Lung (tissue), 16 donors: ENCODE data around the gene RAB27B. TPM values are rescaled to one million over a fixed set of nuclear protein-coding genes. Genes with fewer than 3 reads are reported as not detected.

ENCODE experiments used
- ATAC-seq: fragments of 200-7000 bp; cut with Tn5 transposase; one replicate; pipeline ENCODE4 v1.9.1; 2020; ENCODE audit warnings: moderate number of reproducible peaks; ENCODE audit not compliant: insufficient read depth, low FRiP score
- DNase-seq, 3 donors: peaks; one replicate each; pipeline ENCODE4 v3.0.0-alpha.2; 2013 to 2017
- H3K27ac ChIP-seq, 2 donors: one replicate each; pipeline ENCODE4 v1.5.1; 2013; ENCODE audit warnings: mild to moderate bottlenecking in 2 of 2, moderate library complexity in 2 of 2, control low read depth in 1 of 2, inconsistent platforms in 1 of 2, low read depth in 1 of 2, low read length in 1 of 2
- H3K27me3 ChIP-seq, 3 donors: one replicate each; pipeline ENCODE4 v1.5.1; 2013; ENCODE audit warnings: low read length in 2 of 3; ENCODE audit not compliant: control insufficient read depth in 3 of 3, insufficient read depth in 3 of 3
- H3K36me3 ChIP-seq, 4 donors: one replicate each; pipeline ENCODE4 v1.5.1; 2013; ENCODE audit warnings: low read length in 4 of 4, mild to moderate bottlenecking in 1 of 4, moderate library complexity in 1 of 4; ENCODE audit not compliant: control insufficient read depth in 4 of 4, insufficient read depth in 4 of 4
- H3K4me1 ChIP-seq, 5 donors: one replicate each; pipeline ENCODE4 v1.5.1; 2013; ENCODE audit warnings: low read length in 5 of 5, mild to moderate bottlenecking in 2 of 5, moderate library complexity in 1 of 5; ENCODE audit not compliant: control insufficient read depth in 5 of 5, insufficient read depth in 5 of 5
- H3K4me3 ChIP-seq: one replicate; pipeline ENCODE4 v1.5.1; 2013; ENCODE audit warnings: mild to moderate bottlenecking, control low read depth, moderate library complexity
- H3K9ac ChIP-seq, 2 donors: one replicate each; pipeline ENCODE4 v1.5.1; 2013; ENCODE audit warnings: low read length in 2 of 2, control low read depth in 1 of 2; ENCODE audit not compliant: insufficient read depth in 1 of 2
- H3K9me3 ChIP-seq, 4 donors: one replicate each; pipeline ENCODE4 v1.5.1; 2013; ENCODE audit warnings: low read length in 3 of 4, mild to moderate bottlenecking in 1 of 4, moderate library complexity in 1 of 4; ENCODE audit not compliant: control insufficient read depth in 4 of 4, insufficient read depth in 3 of 4
- WGBS, 2 donors: extraction: QIAGEN DNeasy Blood & Tissue Kit; methylation state at CpG; one replicate each; pipeline ENCODE4 v1.1.7; 2013; 5-methylcytosine and 5-hydroxymethylcytosine counted together
- long read RNA-seq, 5 donors: transcript quantifications; one replicate each; lab custom pipeline, GENCODE V29; 2026
- polyA plus RNA-seq, 2 donors: library from polyadenylated mRNA; stranded (reverse); fragments of 200-250 nt; gene quantifications; one replicate each; pipeline ENCODE4 v1.2.1, GENCODE V29; 2013
- total RNA-seq, 2 donors: library from RNA; depleted of rRNA in 1 of 2; stranded (reverse); fragments of >200 nt in 1 of 2; gene quantifications; one replicate each; pipeline ENCODE4 v1.2.1, GENCODE V29; 2014 to 2021
- TF ChIP-seq, protein P1 (sequence below): IDR thresholded peaks from 2 replicates; pipeline ENCODE4 v1.5.1; 2012; ENCODE audit warnings: mild to moderate bottlenecking; ENCODE audit errors: control extremely low read depth, extremely low read depth
- donor health status: control.
- donor health status: control.
- donor health status: Bipolar disorder and iron deficiency.
- donor health status: healthy.
- donor health status: DM: yes; HTN: yes; CAD: no.

The RAB27B gene, protein sequence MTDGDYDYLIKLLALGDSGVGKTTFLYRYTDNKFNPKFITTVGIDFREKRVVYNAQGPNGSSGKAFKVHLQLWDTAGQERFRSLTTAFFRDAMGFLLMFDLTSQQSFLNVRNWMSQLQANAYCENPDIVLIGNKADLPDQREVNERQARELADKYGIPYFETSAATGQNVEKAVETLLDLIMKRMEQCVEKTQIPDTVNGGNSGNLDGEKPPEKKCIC
- total RNA-seq = 10 to 100 TPM in 1 of 2 donors, 1 to 10 TPM in 1; 8.2 to 21.5 TPM
- polyA plus RNA-seq = 1 to 10 TPM; 5.0 to 6.7 TPM
- long read RNA-seq, donor 1, full-length matches to known transcripts = 1 of 1 reads
- long read RNA-seq, donor 1, partial matches to known transcripts = 0 of 1 reads
- long read RNA-seq, donor 1, other reads (novel, unspliced or antisense) = 0 of 1 reads
- long read RNA-seq, donor 2 = 0 reads
- long read RNA-seq, donor 3 = 0 reads
- long read RNA-seq, donor 4, partial matches to known transcripts = 11 of 11 reads
- long read RNA-seq, donor 4, other reads (novel, unspliced or antisense) = 0 of 11 reads
- long read RNA-seq, donor 5 = 0 reads

DNA sequence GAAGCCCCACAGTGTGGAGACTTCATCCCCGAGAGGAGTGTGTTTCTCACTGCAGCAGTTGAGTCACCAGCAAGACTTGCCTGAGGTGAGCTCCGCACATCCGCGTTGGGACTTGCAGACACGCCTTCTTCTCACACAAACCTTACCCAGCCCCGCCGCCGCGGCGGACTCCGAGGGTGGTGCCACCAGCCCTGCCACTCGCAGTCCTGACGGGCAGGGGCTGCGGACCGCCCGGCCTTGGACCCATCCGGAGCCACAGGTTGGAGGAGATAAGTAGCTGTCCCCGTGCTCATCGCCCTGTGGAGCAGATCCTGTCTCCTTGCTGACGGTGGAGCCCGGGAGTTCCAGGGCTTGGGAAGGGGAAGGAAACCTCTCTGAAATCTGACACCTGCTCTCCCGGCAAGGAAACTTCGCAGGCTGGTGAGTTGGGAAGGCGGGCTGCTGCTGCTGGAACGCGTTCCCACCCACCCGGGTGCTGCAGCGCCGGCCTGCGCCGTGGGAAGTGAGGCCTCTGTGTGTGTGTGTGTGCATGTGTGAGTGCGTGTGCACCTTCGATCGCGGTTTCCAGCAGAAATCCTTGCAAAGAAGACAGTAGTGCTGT lies at the start of gene RAB27B:
TSS of gene RAB27B (plus strand) at position 197 of the 601 bp plus-strand sequence. CDS start 49,109 bp downstream, outside the sequence.
- Histone ChIP-seq H3K36me3 (no peaks in the 10 kb centered on the region), H3K4me3 (peak within 1 kb of the TSS; percentile 29), H3K27me3 (no peaks in the 10 kb centered on the region), H3K9me3 (peaks cover 0 to 5% (median under 1%) of the 10 kb centered on the region in 4 donors), H3K27ac (peak within 1 kb of the TSS in 1 of 2 donors; percentile 77), H3K4me1 (peaks cover 0 to 10% (median 0%) of the 10 kb centered on the region in 5 donors), H3K9ac (peak within 1 kb of the TSS in 1 of 2 donors; percentile 30)
- peak; percentile 76 to 87 (median 80) for DNase-seq
- WGBS, 2 donors = 0 to 1% methylated on average over 35 of the region's 35 CpGs
- TF ChIP-seq, protein P1, sequence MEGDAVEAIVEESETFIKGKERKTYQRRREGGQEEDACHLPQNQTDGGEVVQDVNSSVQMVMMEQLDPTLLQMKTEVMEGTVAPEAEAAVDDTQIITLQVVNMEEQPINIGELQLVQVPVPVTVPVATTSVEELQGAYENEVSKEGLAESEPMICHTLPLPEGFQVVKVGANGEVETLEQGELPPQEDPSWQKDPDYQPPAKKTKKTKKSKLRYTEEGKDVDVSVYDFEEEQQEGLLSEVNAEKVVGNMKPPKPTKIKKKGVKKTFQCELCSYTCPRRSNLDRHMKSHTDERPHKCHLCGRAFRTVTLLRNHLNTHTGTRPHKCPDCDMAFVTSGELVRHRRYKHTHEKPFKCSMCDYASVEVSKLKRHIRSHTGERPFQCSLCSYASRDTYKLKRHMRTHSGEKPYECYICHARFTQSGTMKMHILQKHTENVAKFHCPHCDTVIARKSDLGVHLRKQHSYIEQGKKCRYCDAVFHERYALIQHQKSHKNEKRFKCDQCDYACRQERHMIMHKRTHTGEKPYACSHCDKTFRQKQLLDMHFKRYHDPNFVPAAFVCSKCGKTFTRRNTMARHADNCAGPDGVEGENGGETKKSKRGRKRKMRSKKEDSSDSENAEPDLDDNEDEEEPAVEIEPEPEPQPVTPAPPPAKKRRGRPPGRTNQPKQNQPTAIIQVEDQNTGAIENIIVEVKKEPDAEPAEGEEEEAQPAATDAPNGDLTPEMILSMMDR = no peak
- ATAC-seq = peak; percentile 93

DNA sequence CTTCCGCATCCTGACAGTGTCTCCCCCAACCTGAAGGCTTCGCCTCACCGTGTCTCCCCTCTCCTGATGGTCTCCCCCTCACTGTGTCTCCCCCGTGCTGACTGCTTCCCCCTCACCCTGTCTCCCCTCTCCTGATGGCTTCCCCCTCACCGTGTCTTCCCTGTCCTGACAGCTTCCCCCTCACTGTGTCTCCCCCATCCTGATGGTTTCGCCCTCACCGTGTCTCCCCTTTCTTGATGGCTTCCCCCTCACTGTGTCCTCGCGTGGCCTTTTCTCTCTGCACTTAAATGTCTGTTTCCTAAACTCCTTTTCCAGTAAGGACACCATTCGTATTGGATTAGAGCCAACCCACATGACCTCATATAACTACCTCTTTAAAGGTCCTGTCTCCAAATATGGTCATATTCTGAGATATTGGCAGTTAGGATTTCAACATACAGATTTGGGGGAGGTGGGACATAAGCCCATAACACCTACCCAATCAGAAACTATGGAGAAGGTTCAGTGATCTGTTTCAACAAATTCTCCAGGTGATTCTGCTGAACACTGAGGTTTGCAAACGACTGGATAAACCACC lies 47.9 kb upstream of the RAB27B start:
- no peak for DNase-seq
- H3K27me3 ChIP-seq = no peaks in the 10 kb centered on the region
- no peak for ATAC-seq
- no peaks in the 10 kb centered on the region for H3K36me3 ChIP-seq
- H3K9me3 ChIP-seq = peaks cover 0 to 7% (median 0%) of the 10 kb centered on the region in 4 donors
- 78 to 81% methylated on average over 11 of the region's 11 CpGs for WGBS, 2 donors
- H3K27ac ChIP-seq = no peak overlapping the region
- H3K9ac ChIP-seq = no peak overlapping the region
- H3K4me3 ChIP-seq = no peak overlapping the region
- H3K4me1 ChIP-seq = peaks cover 0 to 11% (median 2%) of the 10 kb centered on the region in 5 donors
- TF ChIP-seq, protein P1 = no peak

DNA sequence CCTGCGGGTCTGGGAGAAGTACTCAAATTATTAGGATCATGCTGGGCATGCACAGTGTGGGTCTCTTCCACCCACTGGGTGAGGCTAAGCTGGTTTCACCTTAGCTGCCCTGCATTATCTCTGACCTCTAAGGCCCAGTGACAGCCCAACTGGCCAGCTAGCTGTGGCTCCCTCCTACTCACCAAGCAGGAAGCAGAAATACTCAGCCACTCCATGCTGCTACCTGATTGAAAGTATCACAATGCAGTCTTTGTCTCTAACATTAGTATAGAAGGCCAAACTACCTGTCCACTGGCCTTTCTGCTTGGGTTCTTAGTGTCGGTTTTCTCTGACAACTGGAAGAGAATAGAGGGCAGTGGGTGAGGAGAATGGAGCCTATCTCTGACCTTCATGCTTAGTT lies 47.3 kb upstream of the RAB27B start:
- ATAC-seq (no peak), DNase-seq (no peak)
- TF ChIP-seq, protein P1 = no peak
- H3K27me3 ChIP-seq = no peaks in the 10 kb centered on the region
- H3K4me3 ChIP-seq = no peak overlapping the region
- peaks cover 0 to 6% (median 0%) of the 10 kb centered on the region in 5 donors for H3K4me1 ChIP-seq
- 94 to 100% methylated on average over 2 of the region's 2 CpGs for WGBS, 2 donors
- H3K9ac ChIP-seq = no peak overlapping the region
- no peak overlapping the region for H3K27ac ChIP-seq
- H3K36me3 ChIP-seq = no peaks in the 10 kb centered on the region
- H3K9me3 ChIP-seq = peaks cover 0 to 7% (median 0%) of the 10 kb centered on the region in 4 donors
